NCI-H226 (cell line): Measurements from ENCODE around the gene GBE1.

ENCODE experiments used
- DNase-seq: peaks from one replicate; pipeline ENCODE4 v3.0.0-alpha.2; 2015

GBE1 gene

DNA sequence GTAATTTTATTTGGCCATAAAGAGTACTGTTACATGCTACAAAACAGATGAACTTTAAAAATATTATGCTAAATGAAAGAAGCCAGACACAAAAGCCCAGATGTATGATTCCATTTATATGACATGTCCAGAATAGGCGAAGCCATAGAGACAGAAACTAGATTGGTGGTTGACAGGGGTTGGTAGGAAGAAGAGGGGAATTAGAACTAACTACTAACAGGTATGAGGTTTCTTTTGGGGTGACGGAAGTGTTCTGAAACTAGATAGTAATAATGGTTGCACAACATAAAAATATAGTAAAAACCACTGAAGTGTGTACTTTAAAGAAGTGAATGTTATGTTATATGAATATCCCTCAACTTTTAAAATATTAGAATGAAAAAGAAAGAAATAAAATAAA is 66.1 kb downstream of the GBE1 start:
- no peak for DNase-seq

DNA sequence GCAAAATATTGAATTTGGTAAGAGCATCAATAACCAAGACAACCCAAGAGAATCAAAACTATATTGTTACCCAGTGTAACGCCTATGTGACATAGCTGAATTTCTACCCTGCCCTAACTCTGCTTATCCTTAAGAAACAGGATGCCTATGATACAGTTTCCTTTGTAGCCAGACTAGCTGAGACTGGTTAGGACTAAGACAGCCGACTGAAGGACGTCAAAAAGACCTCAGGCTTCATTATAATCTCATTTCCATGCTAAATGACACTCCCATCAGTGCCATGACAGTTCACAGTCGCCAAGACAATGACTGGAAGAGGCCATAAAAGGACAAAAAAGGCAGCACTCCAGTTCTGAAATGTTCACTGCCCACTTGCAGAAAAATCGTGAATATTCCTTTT is 66.8 kb downstream of the GBE1 start:
- no peak for DNase-seq

DNA sequence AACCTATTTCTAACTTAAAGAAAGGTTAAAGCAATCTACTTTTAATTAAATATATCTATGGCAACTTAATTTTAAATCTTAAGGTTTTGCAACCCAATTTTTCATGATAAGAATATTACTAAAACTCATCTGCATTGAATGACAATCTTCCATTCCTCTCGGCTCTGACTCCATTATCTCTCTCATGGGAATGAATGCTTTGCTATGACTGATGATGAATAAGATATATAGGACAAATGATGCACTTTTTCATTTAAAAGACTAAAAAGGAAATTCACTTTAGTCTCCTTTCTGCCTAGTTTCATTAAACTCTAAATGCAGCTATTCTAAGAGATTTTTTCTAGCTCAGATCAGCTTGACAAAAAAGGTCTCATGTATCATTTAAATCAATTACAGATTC is 68.7 kb downstream of the GBE1 start:
- no peak for DNase-seq

DNA sequence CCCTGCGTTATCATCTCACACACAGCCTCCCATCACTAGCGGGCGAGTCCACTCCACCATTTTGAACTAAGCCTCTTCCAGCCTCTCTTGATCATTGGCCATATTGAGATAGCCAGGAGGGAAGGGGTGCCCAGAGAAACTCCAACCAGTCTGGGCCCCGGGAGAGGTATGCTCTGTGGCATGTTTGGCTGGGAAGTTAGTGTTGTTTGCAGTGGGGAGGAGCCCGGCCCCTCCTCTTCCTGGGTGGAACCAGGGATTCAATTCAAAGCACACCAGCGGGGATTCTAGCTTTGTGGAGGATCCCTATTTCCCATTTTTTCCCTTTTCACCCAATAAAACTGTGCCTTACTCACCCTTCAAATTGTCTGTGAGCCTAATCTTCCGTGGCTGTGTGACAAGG is 71.8 kb downstream of the GBE1 start:
- no peak for DNase-seq

DNA sequence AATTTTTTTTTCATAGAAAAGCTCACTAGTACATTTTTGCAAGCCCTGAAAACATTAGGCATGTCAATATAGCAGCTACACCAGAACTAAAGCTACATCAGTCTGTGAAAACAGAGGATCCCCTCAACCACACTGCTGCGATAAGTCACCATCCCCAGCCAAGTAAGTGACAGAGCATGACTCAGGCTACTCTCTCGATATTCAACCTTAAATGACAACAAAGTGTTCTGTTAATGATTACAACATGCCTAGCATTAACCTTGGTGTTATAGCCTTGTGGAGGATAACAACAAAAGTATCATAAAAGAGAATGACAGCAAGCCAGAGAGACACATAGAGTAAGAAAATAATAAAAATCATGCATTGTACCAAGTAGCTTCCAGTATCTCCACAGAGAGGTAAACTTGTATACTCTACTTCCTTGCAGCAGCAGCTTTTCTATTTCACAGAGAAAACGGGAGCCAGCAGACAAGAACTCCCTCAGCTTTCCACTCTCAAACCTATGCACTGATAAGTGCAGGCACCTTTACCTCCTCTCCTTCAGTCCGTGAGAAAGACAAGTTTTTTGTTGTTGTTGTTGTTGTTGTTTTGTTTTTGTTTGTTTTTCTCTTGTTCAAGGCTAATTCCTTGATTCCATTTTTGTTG is 76.6 kb downstream of the GBE1 start:
- no peak for DNase-seq

DNA sequence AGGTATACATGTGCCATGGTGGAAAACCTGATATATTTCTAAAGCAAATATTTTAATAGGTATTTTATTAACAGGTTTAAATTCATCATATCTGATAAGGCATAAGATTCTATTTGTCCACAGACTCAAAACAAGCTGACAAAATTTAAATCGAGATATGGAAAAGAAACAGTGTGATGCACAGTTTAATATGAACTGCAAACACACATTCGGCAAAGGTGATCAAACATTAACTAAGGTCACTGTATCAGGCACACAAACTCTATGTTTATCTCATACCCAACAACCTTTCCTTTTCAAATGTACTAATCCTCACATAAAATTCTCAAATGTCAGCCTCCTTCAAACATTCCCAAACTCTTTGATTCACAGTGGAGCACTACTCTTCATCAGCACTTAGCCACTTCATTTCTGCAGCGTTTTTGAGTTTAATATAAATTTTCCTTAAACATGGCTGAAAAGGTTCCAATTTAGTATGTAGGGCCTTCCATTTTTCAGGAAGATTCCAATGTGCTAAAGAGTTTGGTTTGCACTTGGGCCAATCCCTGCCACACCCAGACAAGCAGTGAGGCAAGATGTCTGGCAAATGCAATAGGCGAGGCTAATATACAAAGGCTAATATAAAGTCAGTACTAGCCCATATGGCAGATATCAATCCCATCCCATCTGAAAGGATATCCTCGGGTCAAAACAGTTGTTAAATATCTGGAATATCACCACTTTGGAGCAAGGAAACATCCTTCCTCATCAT is 84.6 kb downstream of the GBE1 start:
- DNase-seq = no peak

DNA sequence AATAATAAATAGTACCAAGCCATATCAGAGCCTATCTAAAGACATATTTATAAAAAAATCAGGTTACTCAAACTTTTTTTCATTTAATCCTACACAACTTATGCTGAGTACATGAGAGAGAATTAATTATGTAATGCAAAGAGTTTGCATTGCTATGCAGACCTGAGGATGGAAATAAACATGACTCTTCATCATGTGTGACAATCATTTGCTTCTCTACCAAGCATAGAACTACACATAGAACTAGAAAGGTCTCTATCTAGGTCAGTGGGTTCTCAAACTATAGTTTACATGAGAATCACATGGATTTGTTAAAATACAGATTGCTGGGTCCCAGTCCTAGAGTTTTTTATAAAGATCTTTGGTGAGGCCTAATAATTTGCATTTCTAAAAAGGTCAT is 86.8 kb downstream of the GBE1 start:
- DNase-seq = no peak

DNA sequence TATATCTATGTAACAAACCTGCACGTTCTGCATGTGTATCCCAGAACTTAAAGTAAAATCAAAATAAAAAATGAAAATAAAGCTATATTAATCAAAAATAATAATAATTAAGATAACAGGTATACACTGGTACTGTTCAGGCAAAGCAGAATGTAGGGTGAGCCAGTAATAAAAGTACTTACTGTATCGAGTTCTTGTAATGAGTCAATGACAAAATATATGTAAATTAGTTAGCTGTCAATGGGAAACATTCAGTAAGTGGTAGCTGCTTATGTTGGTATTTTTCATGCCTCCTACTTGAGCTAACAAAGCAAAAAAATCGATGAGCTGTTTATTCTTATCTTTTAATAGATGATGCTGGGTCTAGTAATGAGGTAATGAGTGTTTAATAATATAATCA is 93.2 kb downstream of the GBE1 start:
- DNase-seq = no peak

DNA sequence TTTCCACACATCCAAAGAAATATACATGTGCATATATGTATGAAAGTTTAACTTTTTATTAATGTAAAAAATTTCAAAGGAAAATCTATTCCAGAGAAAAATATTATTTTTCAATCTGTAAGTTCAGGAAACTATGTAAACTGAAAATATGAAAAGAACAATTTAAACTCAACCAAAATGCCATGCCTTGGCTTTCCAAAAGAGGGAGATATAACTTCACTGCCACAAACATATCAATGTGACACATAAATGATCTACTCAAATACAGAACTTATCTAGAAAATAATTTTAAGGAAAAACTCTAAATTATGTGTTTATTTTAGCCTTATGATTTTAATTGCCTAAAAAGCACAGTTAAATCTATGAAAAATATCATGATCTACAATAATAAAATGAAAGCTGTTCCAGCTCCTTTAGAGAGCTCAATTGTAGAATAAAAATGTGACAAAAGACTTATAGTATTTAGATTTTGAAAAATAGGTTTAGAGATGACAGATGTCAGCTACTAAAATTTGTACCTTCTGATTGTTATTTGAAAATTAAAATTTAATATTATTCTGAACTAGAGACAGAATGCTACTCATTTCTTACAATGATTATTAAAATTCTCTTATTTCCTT is 94.8 kb downstream of the GBE1 start:
- no peak for DNase-seq

DNA sequence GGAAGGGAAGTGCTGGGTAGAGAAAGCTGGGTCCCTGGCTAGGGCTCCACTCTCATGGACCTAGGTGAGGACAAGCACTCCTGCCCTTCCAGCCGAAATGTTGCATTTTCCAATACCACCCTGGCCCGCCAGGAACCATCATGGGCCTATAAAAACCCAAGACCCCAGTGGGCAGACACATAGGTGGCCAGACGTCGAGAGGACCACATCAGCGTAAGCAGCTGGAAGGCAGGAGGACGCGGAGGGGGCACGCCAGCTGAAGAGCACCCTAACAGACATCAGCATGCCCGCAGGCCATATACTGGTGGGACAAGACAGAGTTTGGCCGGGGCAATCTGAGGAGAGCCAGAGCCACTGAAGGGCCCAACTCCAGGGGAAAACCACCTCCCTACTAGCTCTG is 98.3 kb downstream of the GBE1 start:
- no peak for DNase-seq

DNA sequence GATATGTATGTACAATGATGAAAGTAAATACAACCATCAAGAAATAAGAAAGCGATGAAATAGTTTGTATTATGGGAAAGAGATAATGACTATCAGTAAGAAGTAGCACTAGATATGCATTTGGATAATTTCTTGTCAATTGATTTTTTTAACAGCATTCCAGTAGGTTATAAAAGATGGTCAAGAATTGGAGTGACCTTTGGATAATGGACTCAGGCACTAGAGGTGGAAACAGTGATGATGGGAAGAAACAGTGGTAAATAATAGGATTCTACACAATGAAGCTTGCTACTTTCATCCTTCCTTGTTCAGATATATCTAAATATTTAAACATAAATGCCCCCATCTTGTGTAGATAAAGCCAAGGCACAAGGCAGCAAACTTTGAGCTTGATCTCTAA is 101.4 kb downstream of the GBE1 start:
- no peak for DNase-seq

DNA sequence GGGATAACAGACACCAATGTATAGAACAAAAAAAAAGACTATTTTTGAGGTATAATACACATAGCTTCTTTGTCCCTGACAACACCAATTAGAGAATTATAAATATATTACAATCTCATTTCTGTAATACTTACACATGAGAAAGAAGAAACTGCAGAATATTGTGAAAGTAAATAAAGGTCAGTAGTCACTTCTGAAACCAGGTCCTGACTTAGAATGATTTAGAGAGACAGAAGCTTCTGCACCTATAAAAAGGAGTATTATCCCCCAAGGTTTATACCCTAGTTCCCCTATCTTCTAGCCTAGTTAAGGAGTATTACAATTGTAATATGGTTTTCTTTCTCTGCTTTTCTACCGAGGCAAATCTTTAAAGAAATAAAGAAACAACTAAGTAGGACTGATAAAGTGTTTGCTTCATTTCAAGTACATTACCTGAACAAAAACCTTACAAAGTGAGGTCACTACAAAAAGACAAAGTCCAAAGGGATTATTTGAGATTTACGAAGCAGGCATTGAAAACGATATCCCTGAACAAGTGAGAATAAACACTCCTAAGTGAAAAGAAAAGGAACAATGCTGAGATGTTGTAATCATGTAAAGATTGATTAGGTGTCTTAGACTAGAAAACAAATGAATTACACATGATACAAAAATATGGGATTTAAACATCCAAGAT is 103.0 kb downstream of the GBE1 start:
- no peak for DNase-seq

DNA sequence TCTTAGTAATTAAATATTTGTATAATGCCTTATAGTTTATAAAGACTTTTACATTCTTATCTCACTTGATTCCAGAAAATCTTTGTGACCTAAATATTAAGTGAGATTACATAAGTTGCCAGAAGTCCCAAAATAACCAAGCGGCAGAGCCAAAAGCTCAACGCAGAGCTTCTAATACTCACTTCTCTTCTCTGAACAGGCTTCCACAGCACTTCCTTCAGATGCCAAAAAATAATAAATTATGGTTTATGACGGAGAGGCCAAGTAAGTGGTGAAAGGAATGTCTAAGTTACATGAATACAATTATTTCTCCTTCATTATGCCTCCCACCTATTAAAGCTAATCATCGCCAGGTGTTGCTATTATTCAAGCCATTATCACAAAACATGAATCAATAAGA is 110.3 kb downstream of the GBE1 start:
- DNase-seq = no peak

DNA sequence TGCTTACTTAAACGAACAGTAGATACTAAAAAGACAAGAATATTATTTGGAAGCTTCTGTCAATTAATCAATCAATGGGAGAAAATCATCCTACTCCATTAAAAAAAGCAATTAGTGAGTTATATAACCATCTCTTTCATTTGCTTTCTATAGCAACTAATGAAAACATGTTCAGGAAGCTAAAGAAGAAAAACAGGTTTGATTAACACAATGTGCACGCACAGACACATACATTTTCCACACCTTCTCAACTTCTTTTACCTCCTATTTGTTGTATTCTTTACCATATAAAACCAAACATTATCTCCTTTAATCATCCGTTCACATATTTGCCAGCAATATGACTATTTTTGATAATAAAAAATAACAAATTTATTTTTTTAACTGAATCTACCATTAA is 111.3 kb downstream of the GBE1 start:
- no peak for DNase-seq

DNA sequence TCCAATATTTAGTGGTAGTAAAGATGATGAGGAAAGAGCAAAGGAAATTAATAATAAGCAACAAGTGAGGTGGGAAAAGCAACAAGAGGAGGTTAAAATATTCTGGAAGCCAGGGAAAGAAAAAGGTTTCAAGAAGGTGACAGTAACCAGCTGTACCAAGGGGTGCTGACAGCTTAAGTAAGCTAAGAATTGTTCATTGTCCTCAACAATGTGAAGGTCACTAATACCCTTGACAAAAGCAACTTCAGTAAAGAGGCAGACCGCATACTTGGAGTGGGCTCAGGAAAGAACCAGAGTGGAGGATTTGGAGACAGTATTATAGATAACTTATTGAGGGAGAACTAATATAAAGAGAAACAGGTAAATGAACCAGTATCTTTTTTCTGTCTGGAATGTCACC is 116.2 kb downstream of the GBE1 start:
- DNase-seq = no peak

DNA sequence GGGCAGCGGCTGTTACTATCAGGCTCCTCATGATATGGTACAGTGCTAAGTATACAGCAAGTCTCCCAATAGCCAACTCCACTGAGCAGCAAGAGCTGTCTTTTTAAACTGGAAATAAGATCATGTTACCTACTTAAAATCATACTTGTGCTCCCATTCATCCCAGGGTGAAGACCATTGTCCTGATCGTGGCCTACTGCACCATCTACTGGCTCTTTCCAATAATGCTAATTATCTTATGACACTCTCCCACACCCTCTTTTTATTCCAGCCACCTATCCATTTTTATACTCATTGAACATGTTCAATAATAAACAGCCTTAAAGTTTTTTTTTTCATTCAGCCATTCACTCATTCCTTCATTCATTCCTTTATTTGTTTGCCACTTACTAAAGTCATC is 117.7 kb downstream of the GBE1 start:
- DNase-seq = no peak

DNA sequence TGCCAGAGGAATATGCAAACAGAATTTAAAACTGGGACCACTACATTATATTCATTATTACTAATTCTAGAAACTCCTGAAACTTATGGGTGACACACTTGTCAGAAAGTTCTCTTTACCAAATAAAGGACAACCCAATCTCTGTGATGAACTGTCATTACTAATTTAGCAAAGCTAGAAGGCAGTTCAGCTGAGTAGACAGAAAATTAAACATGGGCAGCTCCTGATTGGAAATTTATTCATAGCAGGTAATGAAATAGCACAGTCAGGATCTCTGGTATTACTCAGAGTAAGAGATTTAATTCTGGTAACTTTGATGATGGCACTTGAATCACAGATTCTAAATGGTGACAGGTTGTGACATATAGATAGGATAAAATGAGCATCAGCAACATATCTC is 123.0 kb downstream of the GBE1 start:
- no peak for DNase-seq

DNA sequence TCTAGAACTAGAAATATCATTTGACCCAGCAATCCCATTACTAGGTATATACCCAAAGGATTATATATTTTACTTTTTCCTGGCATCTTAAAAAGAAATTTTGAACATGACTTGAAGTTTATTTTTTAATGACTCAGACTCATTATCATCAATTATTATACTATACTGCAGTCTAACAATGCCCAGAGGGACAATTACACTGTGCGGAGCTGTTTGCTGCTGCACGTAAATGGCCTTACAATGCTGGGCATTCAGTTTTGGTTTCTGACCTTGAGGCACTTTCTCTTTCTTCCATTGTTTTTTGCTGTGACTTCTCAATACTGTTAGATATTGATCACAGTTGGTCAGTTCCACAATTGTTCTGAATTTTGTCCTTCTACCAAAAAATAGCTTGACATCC is 128.8 kb downstream of the GBE1 start:
- no peak for DNase-seq

DNA sequence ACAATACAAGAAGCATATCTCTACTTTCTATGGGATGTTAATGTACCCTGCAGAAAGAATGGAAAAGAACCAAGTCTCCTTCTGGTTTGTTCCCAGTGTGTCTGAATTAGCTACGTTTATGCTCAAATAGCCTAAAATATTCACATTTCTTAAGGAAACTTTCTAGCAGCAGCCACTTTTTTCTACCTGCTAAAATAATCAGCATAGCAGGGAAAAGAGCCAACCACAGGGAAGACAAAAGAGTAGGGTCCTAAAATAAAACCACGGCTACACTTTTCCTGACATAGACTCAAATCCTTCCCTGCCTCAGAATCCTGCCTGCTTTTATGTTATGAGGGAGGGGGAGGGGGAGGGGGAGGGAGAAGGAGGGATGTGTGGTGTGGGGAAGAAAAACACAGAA is 136.7 kb downstream of the GBE1 start:
- DNase-seq = no peak

DNA sequence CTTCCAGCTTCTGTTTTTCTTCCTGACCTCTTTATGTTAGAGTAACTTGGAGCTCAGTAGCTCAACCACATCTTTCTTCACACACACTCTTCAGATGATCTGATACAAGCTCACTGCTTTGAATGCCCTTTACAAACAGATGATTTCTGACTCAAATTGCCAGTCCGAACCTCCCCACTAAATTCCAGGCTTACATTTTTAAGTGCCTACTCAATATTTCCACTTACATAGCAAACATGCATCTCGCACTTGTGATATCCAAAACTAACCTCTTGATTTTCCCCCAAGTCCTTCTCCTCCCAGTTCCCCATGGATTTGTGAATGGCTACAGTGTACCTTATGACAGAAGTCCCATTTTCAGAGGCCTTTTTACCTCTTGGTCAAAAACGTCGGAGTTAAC is 139.1 kb downstream of the GBE1 start:
- no peak for DNase-seq

DNA sequence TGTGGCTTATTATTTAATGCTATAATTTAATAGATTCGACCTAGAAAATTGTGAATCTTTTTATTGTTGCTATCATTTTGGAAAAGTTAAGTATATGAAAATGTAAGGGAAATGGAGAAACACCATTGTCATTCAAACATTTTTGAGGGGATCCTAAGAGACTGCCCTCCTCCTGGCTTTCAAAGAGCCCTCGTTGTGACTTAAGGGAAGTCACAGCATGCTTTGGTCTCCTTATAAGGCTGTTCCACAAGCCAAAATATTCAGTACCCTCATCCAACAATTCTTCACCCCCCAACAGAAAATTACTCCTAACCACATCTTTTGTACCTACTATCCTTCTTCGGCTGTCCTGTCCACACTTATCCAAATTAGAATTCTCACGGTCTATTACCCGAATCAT is 140.2 kb downstream of the GBE1 start:
- no peak for DNase-seq

DNA sequence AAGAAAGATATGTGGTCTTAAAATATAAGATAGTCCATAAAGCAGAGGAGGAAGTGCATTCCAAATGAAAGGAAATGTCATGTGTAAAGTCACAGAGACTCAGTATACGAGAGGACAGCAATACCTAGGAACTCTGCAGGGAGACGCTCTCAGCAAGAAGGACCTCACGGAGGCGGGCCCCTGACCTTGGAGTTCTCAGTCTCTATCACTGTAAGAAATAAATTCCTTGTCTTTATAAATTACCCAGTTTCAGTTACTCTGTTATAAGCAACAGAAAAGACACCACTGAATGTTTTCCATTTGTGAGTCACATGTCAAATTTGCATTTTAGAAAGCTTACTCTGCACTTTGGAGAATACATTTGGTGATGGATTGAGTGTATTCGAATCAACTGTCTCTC is 140.6 kb downstream of the GBE1 start:
- DNase-seq = no peak

DNA sequence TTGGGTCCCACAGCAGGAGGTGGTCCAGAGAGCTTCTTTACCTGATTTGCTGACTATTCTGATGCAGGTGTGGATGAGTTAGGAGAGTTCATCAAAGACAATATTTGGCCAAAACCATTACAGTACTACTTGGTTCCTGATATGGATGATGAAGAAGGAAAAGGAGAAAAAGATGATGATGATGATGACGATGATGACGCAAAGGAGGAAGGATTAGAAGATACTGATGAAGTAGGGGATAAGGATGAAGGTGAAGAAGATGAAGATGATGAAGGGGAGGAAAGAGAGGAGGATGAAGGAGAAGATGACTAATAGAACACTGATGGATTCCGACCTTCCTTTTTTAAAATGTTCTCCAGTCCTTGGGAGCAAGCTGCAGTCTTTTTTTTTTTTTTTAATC is 148.7 kb downstream of the GBE1 start:
- no peak for DNase-seq

DNA sequence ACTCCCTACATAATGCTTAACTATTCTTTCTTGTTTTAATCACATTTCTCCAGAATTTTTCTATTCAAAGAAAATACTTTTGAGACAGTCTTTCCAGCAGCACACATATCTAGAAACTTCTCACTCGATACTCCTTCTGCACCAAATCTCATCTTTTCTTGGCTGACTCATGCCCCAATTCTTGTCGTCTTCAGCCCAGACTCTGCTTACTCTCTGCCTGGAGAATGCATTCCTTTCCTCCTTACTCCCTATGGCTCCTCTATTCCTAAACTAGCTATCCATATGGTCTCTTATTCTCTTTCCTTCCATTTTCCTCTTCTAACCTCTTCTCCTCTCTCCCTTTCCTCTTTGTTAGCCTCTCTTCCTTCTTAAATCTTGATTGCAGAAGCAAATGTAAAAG is 158.7 kb downstream of the GBE1 start:
- DNase-seq = peak; percentile 22
